Sciatic nerve (tissue), 2 donors: ENCODE data around the gene DMD. TPM values are rescaled to one million over a fixed set of nuclear protein-coding genes. Genes with fewer than 3 reads are reported as not detected.

Experiments used
- ATAC-seq: fragments of 200-7000 bp; cut with Tn5 transposase; one replicate; pipeline ENCODE4 v1.9.1; 2020; ENCODE audit warnings: mild to moderate bottlenecking, moderate library complexity
- DNase-seq: peaks from one replicate; pipeline ENCODE4 v3.0.0-alpha.2; 2020; ENCODE audit warnings: low spot score
- intact Hi-C: fragments of 100-400 bp; cut with DNase I; formaldehyde crosslinking; loops from one replicate; pipeline ENCODE4 v1.14.2; 2022
- total RNA-seq: library from RNA; stranded (reverse); fragmentation: NEBNext Ultra II Directional; extraction: Animal tissue kit (Norgen Biotek cat#: 25700); gene quantifications from one replicate; pipeline ENCODE4 v1.2.1, GENCODE V29; 2021
- donor health status: DM: no; HTN: no; CAD: no.
- donor health status: DM: no; HTN: no; CAD: no.

DMD gene
- total RNA-seq, 1 donor from 2014 or later: 306 TPM

- ATAC-seq (no peak), DNase-seq (no peak)
These were observed 1938.9 kb downstream of the DMD start for GRCh38 chrX:31272472-31272775.

DNA sequence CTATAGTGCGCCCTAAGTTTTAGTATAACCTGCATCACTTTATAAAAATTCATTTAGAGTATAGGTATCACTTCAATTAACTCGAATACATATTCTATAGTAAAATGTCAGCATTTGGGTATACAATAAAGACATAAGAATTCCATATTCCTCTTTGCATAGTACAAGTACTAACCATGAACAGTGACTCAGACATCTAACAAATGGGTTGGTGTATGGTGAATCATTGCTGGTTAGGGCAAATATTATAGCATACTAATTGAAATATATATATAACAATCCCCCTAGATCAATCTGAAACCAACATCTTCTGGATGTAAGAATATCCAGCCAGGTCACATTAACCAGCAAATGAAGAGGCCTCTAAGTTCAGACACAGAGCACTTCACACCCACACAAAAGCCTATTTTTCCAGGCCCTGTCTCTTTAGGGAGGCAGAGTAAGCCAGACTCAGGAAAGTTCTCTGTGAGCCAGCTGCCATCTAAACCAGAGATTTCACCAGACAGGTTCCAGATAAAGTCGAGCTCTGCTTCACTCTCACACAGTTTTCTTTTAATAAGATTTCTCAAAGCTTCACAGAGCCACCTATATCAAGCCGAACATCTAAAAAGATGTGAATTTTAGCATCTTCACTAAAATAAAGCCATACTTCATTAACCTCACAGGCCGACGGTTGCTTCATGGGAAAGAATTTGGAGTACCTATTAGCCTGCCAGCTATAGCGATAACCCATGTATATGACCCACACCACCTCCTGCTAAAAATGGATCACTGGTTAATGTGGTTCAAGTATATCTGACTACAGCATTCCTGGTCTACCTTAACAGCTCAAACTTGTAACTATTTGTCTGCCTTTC, 1939.5 kb downstream of the DMD start:
- DNase-seq (no peak), ATAC-seq (no peak)
- intact Hi-C loops: no loop called here

More at GRCh38 chrX:31272472-31272775, 1938.9 kb downstream of the DMD start:
- intact Hi-C loops: no loop called here

DNA sequence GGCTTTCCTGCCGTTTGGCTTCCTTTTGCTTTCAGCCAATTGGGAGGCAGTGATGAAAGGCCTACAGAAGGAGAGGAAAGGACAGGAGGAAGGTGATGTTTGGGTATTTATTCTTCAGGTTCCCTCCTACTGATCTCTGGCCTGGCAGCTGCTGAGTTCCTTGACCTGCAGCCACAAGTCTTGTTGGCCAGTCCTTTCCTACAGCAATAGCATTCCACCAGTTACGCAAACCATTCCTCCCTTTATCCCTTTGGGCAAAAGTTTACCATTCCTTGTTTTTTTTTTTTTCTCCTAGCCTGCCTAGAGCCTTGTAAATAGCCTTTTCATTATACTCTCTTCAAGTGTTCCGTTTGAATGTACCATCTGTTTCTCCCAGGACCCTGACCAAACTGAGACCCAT, 1941.4 kb downstream of the DMD start:
- DNase-seq (no peak), ATAC-seq (peak; percentile 88)
- intact Hi-C loops: no loop called here

DNA sequence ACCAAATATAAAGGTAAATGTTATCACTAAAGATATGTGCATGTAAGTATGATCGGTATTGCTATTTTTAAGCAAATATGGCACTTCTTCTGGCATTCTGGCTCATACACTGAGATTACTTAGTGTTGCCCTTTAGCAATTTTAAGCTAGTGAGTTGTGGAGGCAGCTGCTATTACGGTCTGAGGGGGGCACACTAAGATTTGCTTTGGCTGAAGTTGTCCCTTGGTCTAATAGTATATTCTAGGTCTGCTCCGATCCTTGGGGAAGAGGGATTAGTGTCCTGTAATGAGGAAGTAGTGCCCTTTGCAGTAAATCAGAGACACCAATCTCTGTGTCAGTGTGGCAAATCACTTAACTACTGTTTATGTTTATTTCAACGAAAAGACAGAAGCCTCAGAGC, 1943.0 kb downstream of the DMD start:
- ATAC-seq: no peak
- intact Hi-C loops: no loop called here
- DNase-seq: no peak

DNA sequence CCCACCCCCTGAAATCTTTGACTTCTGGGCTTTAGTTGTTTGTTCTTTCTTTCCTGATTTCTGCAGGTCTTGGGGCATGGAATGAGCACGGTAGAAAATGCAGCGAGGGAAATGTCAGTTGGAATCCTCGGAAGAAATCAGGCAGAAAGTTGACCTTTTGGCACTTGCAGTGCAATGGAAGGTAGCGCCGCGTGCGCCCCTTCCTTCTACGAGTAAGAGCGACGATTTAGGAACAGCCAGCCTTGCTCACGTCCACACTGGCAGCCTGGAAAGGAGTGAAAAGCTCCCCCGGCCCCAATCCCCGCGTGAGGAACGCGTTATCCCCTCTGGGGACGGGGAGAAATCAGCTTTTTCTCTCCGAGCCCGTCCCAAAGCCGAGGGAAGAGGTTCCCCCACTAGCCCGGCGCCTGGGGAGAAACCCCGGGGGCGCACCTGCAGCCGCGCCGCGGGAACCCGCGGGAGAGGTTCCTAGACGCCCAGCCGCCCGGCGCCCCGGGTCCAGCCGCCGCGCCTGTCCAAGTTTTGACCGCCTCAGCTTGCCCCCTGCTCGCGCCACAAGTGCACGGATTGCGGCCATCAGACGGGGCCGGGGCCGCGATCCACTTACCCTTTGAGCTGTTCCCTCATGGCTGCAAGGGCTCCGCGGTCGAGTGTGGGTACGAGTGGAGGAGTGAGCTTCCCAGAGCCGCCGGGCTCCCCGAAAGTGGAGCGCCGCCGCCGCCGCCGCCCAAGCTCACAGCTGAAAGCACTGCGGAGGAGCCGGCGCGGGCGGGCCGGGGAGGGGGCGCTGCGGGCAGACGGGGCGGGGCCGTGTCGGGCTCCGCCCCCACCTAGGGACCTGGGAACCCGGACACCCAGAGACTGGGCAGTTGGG, 1944.9 kb downstream of the DMD start:
- DNase-seq (peak; percentile 70), ATAC-seq (peak; percentile 83)
- intact Hi-C loops: no loop called here

DNA sequence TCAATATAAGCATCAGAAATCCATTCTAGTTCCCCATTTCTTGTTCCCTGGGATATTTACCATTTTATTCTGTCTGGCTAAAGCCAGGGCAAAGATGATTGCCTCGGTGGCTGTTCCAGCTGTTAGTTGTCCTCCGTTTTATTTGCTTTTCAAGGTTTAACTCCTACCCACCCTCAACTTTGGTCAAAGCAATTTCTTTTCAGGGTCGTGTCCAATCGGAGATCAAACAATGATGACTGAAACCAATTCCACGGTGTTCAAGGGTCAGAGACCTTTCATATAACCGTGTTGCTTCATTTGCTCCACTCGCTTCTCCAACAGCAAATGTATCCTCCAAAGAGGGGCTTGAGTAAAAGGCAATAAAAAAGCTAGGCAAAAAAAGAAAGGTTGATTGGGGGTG, 1946.0 kb downstream of the DMD start:
- intact Hi-C loops: no loop called here
- ATAC-seq (no peak), DNase-seq (no peak)

DNA sequence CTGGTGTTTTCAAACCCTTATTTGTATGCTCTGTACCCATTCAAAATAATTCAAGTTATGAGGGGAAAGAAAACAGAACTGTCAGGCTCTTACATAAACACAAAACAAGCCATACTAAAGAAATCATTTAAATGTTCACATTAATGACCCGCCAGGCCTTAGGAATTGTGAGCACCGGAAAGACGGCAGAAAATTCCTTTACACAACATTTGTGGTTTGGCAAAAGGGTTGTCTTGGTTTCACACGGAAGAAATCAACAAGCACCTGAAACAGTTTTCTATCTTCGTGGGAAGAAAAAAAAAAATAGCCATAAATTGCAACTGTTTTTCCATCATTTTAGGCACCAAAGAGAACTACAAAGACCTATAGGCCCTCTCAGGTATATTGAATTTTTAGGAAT, 1951.0 kb downstream of the DMD start:
- ATAC-seq: no peak
- intact Hi-C loops: no loop called here
- no peak for DNase-seq

- DNase-seq (no peak), ATAC-seq (no peak)
- intact Hi-C loops: no loop called here
These were observed 1953.2 kb downstream of the DMD start for GRCh38 chrX:31258166-31258565.

DNA sequence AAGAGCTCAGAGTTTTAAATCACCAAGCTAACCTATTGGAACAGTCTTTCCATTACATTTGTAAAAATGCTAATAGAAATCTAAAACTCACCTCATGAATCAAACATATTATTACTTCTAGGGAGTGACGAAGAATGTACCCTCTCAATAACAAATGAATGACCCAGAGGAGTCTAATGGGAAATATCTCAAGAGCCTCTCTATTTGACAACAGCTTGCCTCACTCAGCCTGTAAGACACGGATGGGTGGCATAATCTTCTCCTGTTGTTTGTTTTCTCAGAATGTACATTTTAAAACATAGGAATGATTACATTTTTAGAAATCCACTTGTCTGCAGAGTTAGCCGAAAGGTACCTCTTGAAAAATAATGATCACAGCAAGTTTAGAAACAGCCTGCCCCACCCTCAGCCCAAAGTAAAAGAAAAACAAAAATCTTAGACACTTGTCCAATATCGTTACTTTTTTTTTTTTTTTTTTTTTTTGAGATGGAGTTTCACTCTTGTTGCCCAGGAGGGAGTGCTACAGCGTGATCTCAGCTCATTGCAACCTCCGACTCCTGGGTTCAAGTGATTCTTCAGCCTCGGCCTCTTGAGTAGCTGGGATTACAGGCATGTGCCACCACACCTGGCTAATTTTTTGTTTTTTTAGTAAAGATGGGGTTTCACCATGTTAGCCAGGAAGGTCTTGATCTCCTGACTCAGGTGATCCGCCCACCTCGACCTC, 1955.9 kb downstream of the DMD start:
- ATAC-seq: no peak
- no peak for DNase-seq
- intact Hi-C loops: no loop called here

- ATAC-seq: no peak
- intact Hi-C loops: no loop called here
These were observed 1959.2 kb downstream of the DMD start for GRCh38 chrX:31252133-31252532.

DNA sequence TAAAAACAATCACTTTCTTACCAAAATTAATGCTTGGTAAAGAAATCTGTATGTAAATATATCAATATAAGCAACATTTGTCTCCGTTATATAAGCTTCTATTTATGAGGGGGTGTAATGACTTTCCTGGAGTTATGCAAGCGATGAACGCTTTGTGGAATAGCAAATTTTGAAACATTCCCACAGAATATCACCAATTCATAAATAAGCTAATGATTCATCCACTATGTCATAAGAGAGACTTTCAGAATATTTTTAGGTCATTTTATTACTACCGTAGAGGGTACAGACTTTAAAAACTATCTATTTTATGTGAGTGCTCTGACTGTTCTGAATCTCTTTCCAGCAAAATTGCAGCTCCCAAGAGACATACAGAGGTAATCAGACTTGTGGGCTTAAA, 1960.0 kb downstream of the DMD start:
- ATAC-seq (no peak), DNase-seq (no peak)
- intact Hi-C loops: no loop called here

More at GRCh38 chrX:31252133-31252532, 1959.2 kb downstream of the DMD start:
- no peak for DNase-seq

DNA sequence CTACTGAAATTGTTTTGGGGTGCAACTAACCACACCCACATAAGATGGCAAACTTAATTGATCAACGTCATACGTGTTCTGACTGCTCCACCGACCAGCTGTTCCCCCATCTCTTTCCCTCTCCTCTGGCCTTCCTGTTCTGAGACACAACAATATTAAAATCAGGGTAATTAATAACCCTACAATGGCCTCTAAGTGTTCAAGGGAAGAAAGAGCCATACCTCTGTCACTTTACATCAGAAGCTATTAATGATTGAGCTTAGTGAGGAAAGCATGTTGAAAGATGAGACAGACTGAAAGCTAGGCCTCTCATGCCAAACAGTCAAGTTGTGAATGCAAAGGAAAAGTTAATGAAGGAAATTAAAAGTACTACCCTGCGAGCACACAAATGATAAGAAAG, 1965.6 kb downstream of the DMD start:
- no peak for DNase-seq
- intact Hi-C loops: no loop called here
- no peak for ATAC-seq

DNA sequence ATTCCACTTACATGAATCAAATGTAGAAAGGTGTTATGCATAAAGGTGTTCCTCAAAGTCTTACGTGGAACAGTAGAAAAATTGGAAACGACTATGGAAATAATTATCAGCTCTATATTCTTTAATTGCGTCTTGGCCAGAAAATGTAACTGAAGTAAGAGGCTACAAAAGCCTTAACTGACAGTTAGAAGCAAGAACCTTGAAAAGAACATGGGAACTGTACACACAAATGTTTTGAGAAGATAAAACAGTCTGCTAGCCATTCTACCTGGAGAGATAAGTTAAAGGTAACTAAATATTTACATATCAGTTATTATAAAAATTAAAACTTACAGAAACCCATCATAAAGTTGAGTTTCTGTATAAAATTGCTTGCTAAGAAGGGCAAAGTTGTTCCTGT, 1967.5 kb downstream of the DMD start:
- ATAC-seq: no peak
- intact Hi-C loops: no loop called here
- no peak for DNase-seq

DNA sequence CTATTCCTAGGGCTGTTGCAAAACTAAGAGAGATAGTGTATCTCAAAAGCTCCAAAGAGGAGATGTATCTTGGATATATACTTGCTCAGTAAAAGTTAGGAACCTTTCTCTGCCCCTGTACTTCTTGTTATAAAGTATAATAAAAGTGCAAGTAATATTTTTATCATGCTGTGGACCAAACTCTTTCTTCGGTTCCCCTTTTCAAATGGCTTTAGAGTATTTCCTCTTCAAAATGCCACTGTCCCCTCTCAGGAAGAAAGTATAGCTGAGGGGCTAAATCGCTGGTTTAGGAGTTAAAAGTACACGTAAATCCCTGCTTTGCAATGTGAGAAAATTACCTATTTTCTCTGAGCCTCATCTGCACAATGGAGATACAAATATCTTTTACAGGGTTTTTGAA, 1970.4 kb downstream of the DMD start:
- intact Hi-C loops: no loop called here
- DNase-seq (no peak), ATAC-seq (no peak)

DNA sequence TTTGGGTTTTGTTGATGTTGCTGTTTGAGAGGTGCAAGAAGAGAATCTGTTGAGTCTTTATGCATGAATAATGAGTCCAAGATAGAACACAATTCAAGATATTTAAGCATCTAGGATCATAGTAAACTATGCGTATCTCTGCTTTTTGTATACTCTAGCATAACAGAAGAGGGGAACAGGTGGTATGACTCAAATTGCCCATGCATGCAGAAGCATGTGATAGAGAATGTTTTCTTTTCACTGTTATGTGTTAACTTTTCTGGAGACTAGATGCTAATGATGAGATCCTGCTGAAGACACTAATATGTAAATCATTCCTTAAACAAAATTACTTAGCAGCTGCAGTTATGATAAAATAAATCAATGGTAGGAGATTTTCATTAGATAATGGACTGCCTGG, 1974.2 kb downstream of the DMD start:
- ATAC-seq: no peak
- DNase-seq: no peak
- intact Hi-C loops: no loop called here

GRCh38 chrX:31236231-31236630, 1975.1 kb downstream of the DMD start:
- no peak for DNase-seq
- intact Hi-C loops: no loop called here
- ATAC-seq: no peak

- DNase-seq (no peak), ATAC-seq (no peak)
- intact Hi-C loops: no loop called here
These were observed 1977.3 kb downstream of the DMD start for GRCh38 chrX:31233941-31234496.

- ATAC-seq: no peak
- DNase-seq: no peak
- intact Hi-C loops: no loop called here
These were observed 1978.8 kb downstream of the DMD start for GRCh38 chrX:31232506-31232905.

DNA sequence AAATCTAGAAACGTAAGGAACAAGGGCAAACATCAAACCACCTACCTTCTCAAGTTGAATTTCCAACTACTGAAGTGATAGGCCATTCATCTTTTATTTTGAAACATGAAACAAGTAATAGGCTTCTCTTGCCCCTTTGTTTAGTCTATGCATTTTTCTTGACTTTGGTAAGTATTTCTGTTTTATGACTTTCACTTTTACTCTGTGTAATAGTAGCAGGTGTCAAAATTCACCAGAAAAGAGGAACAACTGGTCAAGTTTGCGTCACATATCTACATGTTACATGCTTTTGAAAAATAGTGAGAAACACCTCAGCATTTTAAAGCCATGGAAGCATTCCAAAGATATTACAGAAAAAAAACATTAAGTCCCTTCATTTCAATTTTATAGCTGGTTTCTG, 1982.4 kb downstream of the DMD start:
- ATAC-seq: peak; percentile 44
- intact Hi-C loops: no loop called here

More for the DNA sequence above, 1982.4 kb downstream of the DMD start:
- DNase-seq: no peak
